A673 (cell line): ENCODE measurements around the gene CGNL1. TPM values are rescaled to one million over a fixed set of nuclear protein-coding genes. Genes with fewer than 3 reads are reported as not detected.

ENCODE experiments used
- BruUV-seq: library from RNA; stranded (reverse); fragments of 400-500 nt; replicated peaks from 2 replicates; lab custom pipeline; 2021; lab: Mats Ljungman, UMichigan
- CTCF ChIA-PET: fragments of 300-600 bp; sonication (Branson Sonifier 250); formaldehyde crosslinking; loops from one replicate; lab custom pipeline; 2022; ENCODE audit warnings: antibody characterized with exemption; lab: Charles Lee
- POLR2A ChIA-PET: fragments of 300-600 bp; sonication (Branson Sonifier 250); formaldehyde crosslinking; loops from one replicate; lab custom pipeline; 2022; ENCODE audit warnings: antibody characterized with exemption; ENCODE audit not compliant: low non-redundant PET; lab: Charles Lee
- DNase-seq: peaks from one replicate; pipeline ENCODE4 v3.0.0-alpha.2; 2015; ENCODE audit warnings: low spot score
- H3K27ac ChIP-seq: fragments of 200-600 bp; sonication (generic); 2 replicates; pipeline ENCODE4 v1.5.1; 2016; ENCODE audit warnings: mixed run types, low read depth, mild to moderate bottlenecking, mixed read lengths, antibody characterized with exemption, low read length; ENCODE audit not compliant: poor library complexity, severe bottlenecking
- H3K27me3 ChIP-seq: fragments of 200-600 bp; sonication (generic); replicated peaks from 2 replicates; pipeline ENCODE4 v1.6.1; 2017; ENCODE audit warnings: mixed run types, low read depth, mild to moderate bottlenecking, mixed read lengths, antibody characterized with exemption, low read length; ENCODE audit not compliant: insufficient read depth, poor library complexity
- H3K36me3 ChIP-seq: fragments of 200-600 bp; sonication (generic); 2 replicates; pipeline ENCODE4 v1.6.1; 2016; ENCODE audit warnings: mixed run types, mild to moderate bottlenecking, mixed read lengths, antibody characterized with exemption, low read length; ENCODE audit not compliant: insufficient read depth, poor library complexity, severe bottlenecking
- H3K4me1 ChIP-seq: fragments of 200-600 bp; sonication (generic); 2 replicates; pipeline ENCODE4 v1.6.1; 2017; ENCODE audit warnings: mixed run types, mild to moderate bottlenecking, mixed read lengths, antibody characterized with exemption, low read length; ENCODE audit not compliant: insufficient read depth, poor library complexity, severe bottlenecking
- H3K4me3 ChIP-seq: fragments of 200-600 bp; sonication (generic); 2 replicates; pipeline ENCODE4 v1.5.1; 2016; ENCODE audit warnings: low read depth, mixed run types, mild to moderate bottlenecking, mixed read lengths, low read length; ENCODE audit not compliant: poor library complexity, severe bottlenecking
- H3K9me3 ChIP-seq: fragments of 200-600 bp; sonication (generic); 2 replicates; pipeline ENCODE4 v1.6.1; 2016; ENCODE audit warnings: mixed run types, low read depth, mild to moderate bottlenecking, mixed read lengths, antibody characterized with exemption, low read length; ENCODE audit not compliant: poor library complexity, severe bottlenecking
- EZH2 ChIP-seq: fragments of 200-600 bp; sonication (generic); IDR thresholded peaks from 2 replicates; pipeline ENCODE4 v1.6.1; 2017; ENCODE audit warnings: borderline replicate concordance, low read depth, mild to moderate bottlenecking, mixed read lengths, antibody characterized with exemption, low read length; ENCODE audit not compliant: poor library complexity, severe bottlenecking
- intact Hi-C: fragments of 100-400 bp; cut with micrococcal nuclease; formaldehyde crosslinking; loops from one replicate; pipeline ENCODE4 v1.10.0; 2022; ENCODE audit not compliant: unreplicated experiment
- total RNA-seq: library from RNA; stranded (reverse); gene quantifications from 2 replicates; pipeline ENCODE4 v1.2.3, GENCODE V29; 2021
- TF ChIP-seq, protein P1 (sequence below): fragments of 300-800, 200-600 bp; sonication (generic); conservative IDR thresholded peaks from 2 replicates; pipeline ENCODE4 v1.5.1; 2017; ENCODE audit warnings: low read depth, mild to moderate bottlenecking, antibody characterized with exemption, low read length, moderate library complexity, mixed read lengths

Gene CGNL1
- total RNA-seq, 1 experiment from 2014 or later: 0.58 TPM

DNA sequence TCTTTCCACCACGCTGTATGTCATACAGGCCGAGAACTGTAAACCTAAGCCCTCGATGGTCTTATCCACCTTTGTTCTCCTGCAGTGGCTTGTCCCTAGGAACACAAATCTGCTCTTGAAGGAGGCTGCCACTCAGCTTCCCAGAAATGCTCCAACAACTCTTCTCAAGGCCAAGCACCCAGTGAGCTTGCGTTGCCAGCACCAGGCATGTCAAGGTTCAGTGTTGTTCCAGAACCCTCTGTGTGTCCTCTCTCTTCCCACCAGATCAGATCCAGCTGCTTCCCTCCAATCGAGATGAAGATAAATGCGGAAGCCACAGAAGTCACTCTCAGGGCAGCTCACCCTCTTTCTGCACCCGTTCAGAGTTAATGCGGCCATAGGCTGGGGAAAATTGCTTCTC is 204.1 kb downstream of the CGNL1 start:
- POLR2A ChIA-PET: no interaction called here
- CTCF ChIA-PET: no interaction called here
- no peak for DNase-seq
- Histone ChIP-seq H3K27ac (no peak overlapping the region), H3K36me3 (no peaks in the 10 kb centered on the region), H3K27me3 (peaks cover 6% of the 10 kb centered on the region), H3K4me3 (no peak overlapping the region), H3K4me1 (no peaks in the 10 kb centered on the region), H3K9me3 (no peaks in the 10 kb centered on the region)
- intact Hi-C loops: no loop called here
- BruUV-seq: no TSS peak
- TF ChIP-seq, protein P1, sequence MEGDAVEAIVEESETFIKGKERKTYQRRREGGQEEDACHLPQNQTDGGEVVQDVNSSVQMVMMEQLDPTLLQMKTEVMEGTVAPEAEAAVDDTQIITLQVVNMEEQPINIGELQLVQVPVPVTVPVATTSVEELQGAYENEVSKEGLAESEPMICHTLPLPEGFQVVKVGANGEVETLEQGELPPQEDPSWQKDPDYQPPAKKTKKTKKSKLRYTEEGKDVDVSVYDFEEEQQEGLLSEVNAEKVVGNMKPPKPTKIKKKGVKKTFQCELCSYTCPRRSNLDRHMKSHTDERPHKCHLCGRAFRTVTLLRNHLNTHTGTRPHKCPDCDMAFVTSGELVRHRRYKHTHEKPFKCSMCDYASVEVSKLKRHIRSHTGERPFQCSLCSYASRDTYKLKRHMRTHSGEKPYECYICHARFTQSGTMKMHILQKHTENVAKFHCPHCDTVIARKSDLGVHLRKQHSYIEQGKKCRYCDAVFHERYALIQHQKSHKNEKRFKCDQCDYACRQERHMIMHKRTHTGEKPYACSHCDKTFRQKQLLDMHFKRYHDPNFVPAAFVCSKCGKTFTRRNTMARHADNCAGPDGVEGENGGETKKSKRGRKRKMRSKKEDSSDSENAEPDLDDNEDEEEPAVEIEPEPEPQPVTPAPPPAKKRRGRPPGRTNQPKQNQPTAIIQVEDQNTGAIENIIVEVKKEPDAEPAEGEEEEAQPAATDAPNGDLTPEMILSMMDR: no peak
- TF ChIP-seq EZH2: no peak

DNA sequence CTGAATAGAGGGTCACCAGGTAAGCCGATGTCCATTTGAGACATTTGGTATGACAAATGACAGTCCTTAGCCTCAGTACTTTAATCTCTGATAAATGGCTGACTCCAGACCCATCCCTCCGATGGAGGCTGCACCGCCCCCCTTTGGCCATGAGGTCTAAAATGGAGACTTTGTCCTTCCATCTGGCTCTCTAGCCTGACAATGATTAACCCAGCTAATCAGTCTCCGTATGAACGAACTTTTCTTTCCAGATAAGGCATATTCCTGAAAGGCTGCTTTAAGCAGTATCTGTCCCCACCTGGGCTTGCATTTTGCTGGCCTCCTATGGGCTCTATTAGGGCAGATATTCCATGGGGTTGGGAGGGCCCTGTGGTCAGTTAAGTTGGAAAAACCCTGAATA is 204.6 kb downstream of the CGNL1 start:
- intact Hi-C loops: no loop called here
- H3K4me1 ChIP-seq: no peaks in the 10 kb centered on the region
- no peak for DNase-seq
- peaks cover 6% of the 10 kb centered on the region for H3K27me3 ChIP-seq
- TF ChIP-seq EZH2: no peak
- TF ChIP-seq, protein P1: no peak
- no TSS peak for BruUV-seq
- ChIA-PET POLR2A (no interaction called here), CTCF (no interaction called here)
- no peaks in the 10 kb centered on the region for H3K36me3 ChIP-seq
- no peak overlapping the region for H3K27ac ChIP-seq
- no peak overlapping the region for H3K4me3 ChIP-seq
- H3K9me3 ChIP-seq: no peaks in the 10 kb centered on the region

DNA sequence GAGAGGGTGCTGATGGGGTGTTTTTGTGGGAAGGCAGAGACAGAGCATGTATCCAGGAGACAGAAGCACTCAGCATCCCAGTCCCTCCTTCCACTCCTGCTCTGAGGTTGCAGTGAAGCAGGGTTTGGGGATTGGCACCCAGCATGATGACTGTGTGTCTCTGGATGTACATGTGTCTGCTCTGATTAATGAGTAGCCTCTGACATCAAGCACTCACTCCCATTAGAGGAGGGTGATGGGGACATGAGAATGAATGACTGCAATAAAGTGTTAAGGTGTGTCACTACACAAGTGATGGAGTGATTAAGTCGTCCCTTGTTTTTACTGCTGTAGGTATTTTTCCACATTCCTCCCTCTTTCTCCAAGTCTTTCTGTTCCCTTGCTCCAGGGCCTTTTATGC is 205.8 kb downstream of the CGNL1 start:
- no peaks in the 10 kb centered on the region for H3K9me3 ChIP-seq
- DNase-seq: no peak
- no peaks in the 10 kb centered on the region for H3K4me1 ChIP-seq
- no peak overlapping the region for H3K4me3 ChIP-seq
- CTCF ChIA-PET: no interaction called here
- intact Hi-C loops: no loop called here
- H3K36me3 ChIP-seq: no peaks in the 10 kb centered on the region
- no peak for TF ChIP-seq EZH2
- TF ChIP-seq, protein P1: no peak
- BruUV-seq: no TSS peak
- POLR2A ChIA-PET: no interaction called here
- H3K27ac ChIP-seq: no peak overlapping the region
- peaks cover 6% of the 10 kb centered on the region for H3K27me3 ChIP-seq
